ENCODE data around the gene NFAT5.
"Not testable (repeated sequence)": the region's sequence is repeated elsewhere in the genome, so short reads cannot be mapped to it uniquely, and the experiment has no call there.

The NFAT5 gene

GRCh38 chr16:69599731-69600130, 34.0 kb downstream of the NFAT5 start:
- DNase-seq = no peak

- DNase-seq = no peak
Observed at GRCh38 chr16:69600202-69600601, 34.4 kb downstream of the NFAT5 start.

- no peak for DNase-seq
Observed at GRCh38 chr16:69601250-69601649, 35.5 kb downstream of the NFAT5 start.

GRCh38 chr16:69606985-69607384, 41.2 kb downstream of the NFAT5 start:
- DNase-seq = no peak

GRCh38 chr16:69607674-69608073, 41.9 kb downstream of the NFAT5 start:
- no peak for DNase-seq

GRCh38 chr16:69610356-69610755, 44.6 kb downstream of the NFAT5 start:
- no peak for DNase-seq

GRCh38 chr16:69611103-69611640, 45.4 kb downstream of the NFAT5 start:
- no peak for DNase-seq

GRCh38 chr16:69613378-69614154, 47.8 kb downstream of the NFAT5 start:
- no peak for DNase-seq

GRCh38 chr16:69615528-69615927, 49.8 kb downstream of the NFAT5 start:
- no peak for DNase-seq

- no peak for DNase-seq
Observed at GRCh38 chr16:69616082-69616481, 50.3 kb downstream of the NFAT5 start.

GRCh38 chr16:69618307-69618706, 52.5 kb downstream of the NFAT5 start:
- DNase-seq = no peak

- DNase-seq = no peak
Observed at GRCh38 chr16:69618721-69619120, 53.0 kb downstream of the NFAT5 start.

GRCh38 chr16:69619514-69619913, 53.7 kb downstream of the NFAT5 start:
- DNase-seq = no peak

GRCh38 chr16:69620573-69620972, 54.8 kb downstream of the NFAT5 start:
- no peak for DNase-seq

GRCh38 chr16:69621225-69621624, 55.5 kb downstream of the NFAT5 start:
- no peak for DNase-seq

GRCh38 chr16:69626256-69626655, 60.5 kb downstream of the NFAT5 start:
- DNase-seq = no peak

GRCh38 chr16:69632828-69633227, 67.1 kb downstream of the NFAT5 start:
- no peak for DNase-seq

GRCh38 chr16:69633375-69633774, 67.6 kb downstream of the NFAT5 start:
- DNase-seq = no peak

GRCh38 chr16:69636563-69637146, 70.9 kb downstream of the NFAT5 start:
- not testable (repeated sequence) for DNase-seq

GRCh38 chr16:69637206-69637865, 71.6 kb downstream of the NFAT5 start:
- not testable (repeated sequence) for DNase-seq

GRCh38 chr16:69643997-69644396, 78.2 kb downstream of the NFAT5 start:
- not testable (repeated sequence) for DNase-seq

- DNase-seq = no peak
Observed at GRCh38 chr16:69644790-69645189, 79.0 kb downstream of the NFAT5 start.

- no peak for DNase-seq
Observed at GRCh38 chr16:69647020-69647419, 81.3 kb downstream of the NFAT5 start.

- DNase-seq = no peak
Observed at GRCh38 chr16:69651217-69651616, 85.5 kb downstream of the NFAT5 start.
